A673 (cell line): Measurements from ENCODE around the gene PUM1.

Source experiments
- EZH2 ChIP-seq: fragments of 200-600 bp; sonication (generic); IDR thresholded peaks from 2 replicates; pipeline ENCODE4 v1.6.1; 2017; ENCODE audit warnings: borderline replicate concordance, low read depth, mild to moderate bottlenecking, mixed read lengths, antibody characterized with exemption, low read length; ENCODE audit not compliant: poor library complexity, severe bottlenecking
- TF ChIP-seq, protein P1 (sequence below): fragments of 300-800, 200-600 bp; sonication (generic); conservative IDR thresholded peaks from 2 replicates; pipeline ENCODE4 v1.5.1; 2017; ENCODE audit warnings: low read depth, mild to moderate bottlenecking, antibody characterized with exemption, low read length, moderate library complexity, mixed read lengths

DNA sequence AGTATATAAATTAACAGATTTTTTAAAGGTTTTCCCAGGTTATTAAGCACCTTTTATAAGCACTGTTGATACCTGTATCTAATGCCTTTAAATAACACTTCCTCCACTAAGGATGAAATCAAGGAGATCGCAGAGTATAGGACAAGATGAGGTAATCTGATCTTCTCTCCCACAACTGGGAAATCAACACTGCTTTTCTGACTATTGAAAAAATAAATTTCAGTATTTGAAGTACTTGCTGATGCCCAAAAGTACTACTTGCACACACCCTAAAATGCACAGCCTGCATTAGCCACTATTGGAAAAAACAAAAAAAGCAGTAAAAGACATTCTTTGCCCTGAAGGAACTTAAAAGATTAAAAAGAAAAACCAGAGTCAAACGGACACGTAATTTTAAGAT lies 48.6 kb downstream of the PUM1 start:
- TF ChIP-seq, protein P1, sequence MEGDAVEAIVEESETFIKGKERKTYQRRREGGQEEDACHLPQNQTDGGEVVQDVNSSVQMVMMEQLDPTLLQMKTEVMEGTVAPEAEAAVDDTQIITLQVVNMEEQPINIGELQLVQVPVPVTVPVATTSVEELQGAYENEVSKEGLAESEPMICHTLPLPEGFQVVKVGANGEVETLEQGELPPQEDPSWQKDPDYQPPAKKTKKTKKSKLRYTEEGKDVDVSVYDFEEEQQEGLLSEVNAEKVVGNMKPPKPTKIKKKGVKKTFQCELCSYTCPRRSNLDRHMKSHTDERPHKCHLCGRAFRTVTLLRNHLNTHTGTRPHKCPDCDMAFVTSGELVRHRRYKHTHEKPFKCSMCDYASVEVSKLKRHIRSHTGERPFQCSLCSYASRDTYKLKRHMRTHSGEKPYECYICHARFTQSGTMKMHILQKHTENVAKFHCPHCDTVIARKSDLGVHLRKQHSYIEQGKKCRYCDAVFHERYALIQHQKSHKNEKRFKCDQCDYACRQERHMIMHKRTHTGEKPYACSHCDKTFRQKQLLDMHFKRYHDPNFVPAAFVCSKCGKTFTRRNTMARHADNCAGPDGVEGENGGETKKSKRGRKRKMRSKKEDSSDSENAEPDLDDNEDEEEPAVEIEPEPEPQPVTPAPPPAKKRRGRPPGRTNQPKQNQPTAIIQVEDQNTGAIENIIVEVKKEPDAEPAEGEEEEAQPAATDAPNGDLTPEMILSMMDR, result no peak
- no peak for TF ChIP-seq EZH2
